Mesendoderm (in vitro differentiated cells): ENCODE results near the gene PLCL1.
"Not testable (repeated sequence)": the region's sequence is repeated elsewhere in the genome, so short reads cannot be mapped to it uniquely, and the experiment has no call there.

Experiments
- DNase-seq: peaks from one replicate; pipeline ENCODE4 v3.0.0; 2013
- H2AK5ac ChIP-seq: 2 replicates; pipeline ENCODE4 v1.6.1; 2013; ENCODE audit warnings: low read length, inconsistent platforms
- H2BK120ac ChIP-seq: 2 replicates; pipeline ENCODE4 v1.6.1; 2013; ENCODE audit warnings: low read depth, mild to moderate bottlenecking, low read length, moderate library complexity, mixed read lengths
- H2BK15ac ChIP-seq: replicated peaks from 2 replicates; pipeline ENCODE4 v1.6.1; 2013; ENCODE audit warnings: low read depth, mild to moderate bottlenecking, moderate library complexity
- H2BK5ac ChIP-seq: 2 replicates; pipeline ENCODE4 v1.6.1; 2013; ENCODE audit warnings: low read length, inconsistent platforms
- H3K18ac ChIP-seq: 2 replicates; pipeline ENCODE4 v1.6.1; 2013; ENCODE audit warnings: mild to moderate bottlenecking, low read length, mixed read lengths
- H3K23ac ChIP-seq: one replicate; pipeline ENCODE4 v1.6.1; 2013; ENCODE audit warnings: low read length
- H3K27ac ChIP-seq: 2 replicates; pipeline ENCODE4 v1.5.1; 2013; ENCODE audit warnings: low read depth, mild to moderate bottlenecking, inconsistent platforms, low read length, moderate library complexity
- H3K27me3 ChIP-seq: 2 replicates; pipeline ENCODE4 v1.6.1; 2013; ENCODE audit warnings: low read length, control low read depth, mild to moderate bottlenecking, inconsistent platforms; ENCODE audit not compliant: insufficient read depth, poor library complexity
- H3K36me3 ChIP-seq: 2 replicates; pipeline ENCODE4 v1.6.1; 2013; ENCODE audit warnings: low read length, inconsistent platforms; ENCODE audit not compliant: control insufficient read depth, insufficient read depth
- H3K4ac ChIP-seq: one replicate; pipeline ENCODE4 v1.6.1; 2013; ENCODE audit warnings: low read depth, mild to moderate bottlenecking, low read length, moderate library complexity
- H3K4me1 ChIP-seq: 2 replicates; pipeline ENCODE4 v1.6.1; 2013; ENCODE audit warnings: low read depth, low read length, inconsistent platforms; ENCODE audit not compliant: control insufficient read depth
- H3K4me2 ChIP-seq: 2 replicates; pipeline ENCODE4 v1.6.1; 2013; ENCODE audit warnings: low read length
- H3K4me3 ChIP-seq: 2 replicates; pipeline ENCODE4 v1.5.1; 2013; ENCODE audit warnings: mild to moderate bottlenecking, low read length
- H3K56ac ChIP-seq: one replicate; pipeline ENCODE4 v1.6.1; 2013; ENCODE audit warnings: low read length
- H3K79me1 ChIP-seq: 2 replicates; pipeline ENCODE4 v1.6.1; 2013; ENCODE audit warnings: low read length, inconsistent platforms
- H3K79me2 ChIP-seq: 2 replicates; pipeline ENCODE4 v1.6.1; 2013; ENCODE audit warnings: mild to moderate bottlenecking, low read length; ENCODE audit not compliant: control insufficient read depth, insufficient read depth
- H3K9ac ChIP-seq: 2 replicates; pipeline ENCODE4 v1.6.1; 2013; ENCODE audit warnings: low read length, inconsistent platforms
- H4K5ac ChIP-seq: one replicate; pipeline ENCODE4 v1.6.1; 2013; ENCODE audit warnings: low read length
- H4K8ac ChIP-seq: one replicate; pipeline ENCODE4 v1.6.1; 2013; ENCODE audit warnings: low read depth, mild to moderate bottlenecking, control low read depth, low read length, moderate library complexity
- WGBS: extraction: QIAGEN DNeasy Blood & Tissue Kit; methylation state at CpG from one replicate; pipeline ENCODE4 v1.1.7; 2013; ENCODE audit warnings: low lambda C conversion rate, missing lambda C conversion rate; ENCODE audit not compliant: insufficient coverage; ENCODE audit errors: extremely low coverage; 5-methylcytosine and 5-hydroxymethylcytosine counted together

The PLCL1 gene

GRCh38 chr2:198191651-198192050 lies 387.3 kb downstream of the PLCL1 start:
- Histone ChIP-seq H3K9ac (no peak overlapping the region), H3K4me2 (no peak overlapping the region), H2BK5ac (no peak overlapping the region), H3K27ac (no peak overlapping the region), H3K36me3 (no peaks in the 10 kb centered on the region), H3K23ac (no peak overlapping the region), H3K79me2 (no peaks in the 10 kb centered on the region), H3K4ac (no peak overlapping the region), H3K4me1 (no peaks in the 10 kb centered on the region), H3K79me1 (no peaks in the 10 kb centered on the region), H3K18ac (no peak overlapping the region), H2BK120ac (no peak overlapping the region), H3K27me3 (no peaks in the 10 kb centered on the region), H3K4me3 (no peak overlapping the region), H2AK5ac (no peak overlapping the region), H4K5ac (no peak overlapping the region), H2BK15ac (no peak overlapping the region), H4K8ac (no peak overlapping the region), H3K56ac (no peak overlapping the region)
- DNase-seq = peak; percentile 21
- WGBS = no CpG with 5 or more reads among the region's 1 CpG

- WGBS = no CpG with 5 or more reads among the region's 7 CpGs
- H3K27ac ChIP-seq, H3K4me2 ChIP-seq, H2BK5ac ChIP-seq, H3K4me1 ChIP-seq, H3K79me2 ChIP-seq, H3K9ac ChIP-seq, H3K79me1 ChIP-seq, H3K4me3 ChIP-seq, H4K8ac ChIP-seq, H3K27me3 ChIP-seq, H3K23ac ChIP-seq, H3K4ac ChIP-seq, DNase-seq, H3K56ac ChIP-seq, H3K36me3 ChIP-seq, H2BK120ac ChIP-seq, H4K5ac ChIP-seq, H2AK5ac ChIP-seq, H3K18ac ChIP-seq, H2BK15ac ChIP-seq: not testable (repeated sequence)
Measured at GRCh38 chr2:198196556-198196955, 392.2 kb downstream of the PLCL1 start.
